Esophagus muscularis mucosa (tissue), 4 donors: ENCODE data around the gene MGAM2. TPM values are rescaled to one million over a fixed set of nuclear protein-coding genes. Genes with fewer than 3 reads are reported as not detected.

ENCODE experiments used
- DNase-seq: peaks from one replicate; pipeline ENCODE4 v3.0.0-alpha.2; 2017; ENCODE audit errors: extremely low spot score
- H3K27ac ChIP-seq, 4 donors: fragments of 200-600 bp; sonication (generic); replicated peaks in 1 of 4; 1 replicate in 3 of 4; 2 replicates in 1 of 4; pipeline ENCODE4 v1.5.1; 2016 to 2019; ENCODE audit warnings: mild to moderate bottlenecking in 1 of 4
- H3K27me3 ChIP-seq, 4 donors: fragments of 200-600 bp; sonication (generic); one replicate each; pipeline versions ENCODE4 v1.5.1 to v1.6.0; 2016 to 2019
- H3K36me3 ChIP-seq, 4 donors: fragments of 200-600 bp; sonication (generic); one replicate each; pipeline ENCODE4 v1.5.1; 2016 to 2019
- H3K4me1 ChIP-seq, 4 donors: fragments of 200-600 bp; sonication (generic); one replicate each; pipeline ENCODE4 v1.5.1; 2016 to 2019
- H3K4me3 ChIP-seq, 4 donors: fragments of 200-600 bp; sonication (generic); 1 replicate in 2 of 4; 2 replicates in 2 of 4; pipeline ENCODE4 v1.5.1; 2016 to 2019; ENCODE audit warnings: mild to moderate bottlenecking in 4 of 4, moderate library complexity in 1 of 4
- H3K9me3 ChIP-seq, 4 donors: fragments of 200-600 bp; sonication (generic); 1 replicate in 3 of 4; 2 replicates in 1 of 4; pipeline ENCODE4 v1.5.1; 2016 to 2019
- CTCF ChIP-seq, 3 experiments: fragments of 200-600 bp in 2 of 3; fragments of 450-650 bp in 1 of 3; sonication (generic) in 2 of 3; IDR thresholded peaks; one replicate each; pipeline ENCODE4 v1.5.1; 2017 to 2019; ENCODE audit warnings: antibody characterized with exemption in 3 of 3, mild to moderate bottlenecking in 2 of 3, moderate library complexity in 1 of 3
- EP300 ChIP-seq: sonication (generic); formaldehyde crosslinking; IDR thresholded peaks from one replicate; pipeline ENCODE4 v1.6.1; 2017; ENCODE audit warnings: antibody characterized with exemption
- POLR2A ChIP-seq: fragments of 450-650 bp; IDR thresholded peaks from one replicate; pipeline ENCODE4 v1.6.1; 2017; ENCODE audit warnings: antibody characterized with exemption, moderate library complexity, mild to moderate bottlenecking, low read depth
- POLR2AphosphoS5 ChIP-seq, 2 donors: sonication (generic); formaldehyde crosslinking; IDR thresholded peaks; one replicate each; pipeline ENCODE4 v1.6.1; 2017; ENCODE audit warnings: antibody characterized with exemption in 2 of 2
- WGBS: methylation state at CpG from one replicate; pipeline ENCODE4 v1.1.5; 2018; 5-methylcytosine and 5-hydroxymethylcytosine counted together
- intact Hi-C: fragments of 100-400 bp; cut with DNase I; formaldehyde crosslinking; loops from one replicate; pipeline ENCODE4 v1.15.1; 2023
- total RNA-seq, 4 donors: library from RNA; depleted of rRNA; stranded (reverse); fragments of >200 nt; gene quantifications; one replicate each; pipeline versions ENCODE4 v1.1.0 to v1.2.1, GENCODE V29; 2016

The MGAM2 gene
- total RNA-seq, 4 donors from 2014 or later, result under 0.01 to 0.11 TPM; not detected in 2

DNA sequence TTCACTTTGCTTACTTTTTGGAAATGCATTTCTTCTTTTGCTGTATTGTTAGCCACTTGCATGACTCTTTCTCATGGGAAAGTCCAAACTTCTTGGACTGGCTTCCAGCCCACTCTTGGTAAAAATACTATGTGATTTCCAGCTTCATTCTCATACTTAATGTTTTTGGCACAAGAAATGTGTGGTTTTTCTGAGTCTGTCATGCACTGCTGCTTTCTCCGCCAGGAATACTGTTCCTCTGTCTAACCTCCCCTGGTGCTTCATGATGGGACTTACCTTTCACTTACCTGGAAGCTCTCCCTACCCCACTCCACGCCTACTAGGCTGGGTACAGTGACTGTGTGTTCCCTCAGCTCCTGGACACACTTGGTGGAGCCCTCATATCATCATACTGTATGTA, 18.7 kb downstream of the MGAM2 start:
- no peaks in the 10 kb centered on the region for H3K4me1 ChIP-seq
- H3K36me3 ChIP-seq, result no peaks in the 10 kb centered on the region
- TF ChIP-seq POLR2A, result no peak
- no peak for TF ChIP-seq CTCF (IDR thresholded peaks at IDR 0.05)
- no peak for TF ChIP-seq POLR2AphosphoS5 (IDR thresholded peaks at IDR 0.05)
- no peak for TF ChIP-seq EP300
- no peak overlapping the region for H3K27ac ChIP-seq
- H3K9me3 ChIP-seq, result no peaks in the 10 kb centered on the region
- no peak for DNase-seq
- no peak overlapping the region for H3K4me3 ChIP-seq
- no peaks in the 10 kb centered on the region for H3K27me3 ChIP-seq
- intact Hi-C loops, result no loop called here
- WGBS, result 51% methylated on average over 2 of the region's 2 CpGs

DNA sequence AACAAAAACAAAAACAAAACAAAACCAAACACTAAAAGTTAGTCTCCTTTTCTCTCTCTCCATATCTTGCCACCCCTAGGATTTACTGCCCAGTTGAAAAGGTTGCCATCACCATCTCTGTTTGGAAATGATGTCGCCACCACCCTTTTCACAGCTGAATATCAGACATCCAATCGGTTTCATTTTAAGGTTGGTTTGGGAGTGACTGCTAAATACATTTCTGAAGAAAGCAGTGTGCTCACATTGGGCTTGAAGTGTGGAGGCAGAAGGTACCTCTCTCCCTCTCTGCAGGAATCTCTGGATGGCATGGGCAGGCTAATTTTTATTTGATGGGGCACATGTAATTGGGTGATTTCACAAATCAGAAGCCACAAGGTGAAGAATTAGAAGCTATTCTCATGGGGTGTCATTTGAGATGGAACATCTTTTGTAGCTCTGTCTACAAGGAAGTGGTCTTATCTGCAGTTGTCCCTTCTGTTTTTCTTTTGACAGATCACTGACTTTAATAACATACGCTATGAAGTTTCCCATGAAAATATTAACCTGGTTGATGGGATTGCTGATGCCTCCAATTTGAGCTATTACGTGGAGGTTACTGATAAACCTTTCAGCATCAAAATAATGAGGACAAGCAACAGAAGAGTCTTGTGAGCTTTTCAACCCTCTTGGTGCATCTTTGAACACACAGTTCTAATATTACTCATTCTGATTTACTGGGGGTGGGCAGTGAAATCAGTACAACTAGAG, 20.1 kb downstream of the MGAM2 start:
- intact Hi-C loops, result no loop called here
- H3K36me3 ChIP-seq, result no peaks in the 10 kb centered on the region
- TF ChIP-seq POLR2AphosphoS5 (IDR thresholded peaks at IDR 0.05), result no peak
- no peak for TF ChIP-seq CTCF (IDR thresholded peaks at IDR 0.05)
- TF ChIP-seq EP300, result no peak
- no peak for TF ChIP-seq POLR2A
- H3K4me3 ChIP-seq, result no peak overlapping the region
- no peaks in the 10 kb centered on the region for H3K9me3 ChIP-seq
- no peaks in the 10 kb centered on the region for H3K27me3 ChIP-seq
- no peaks in the 10 kb centered on the region for H3K4me1 ChIP-seq
- 89% methylated on average over 4 of the region's 4 CpGs for WGBS
- H3K27ac ChIP-seq, result no peak overlapping the region
- DNase-seq, result no peak

GRCh38 chr7:142133731-142134148, 22.2 kb downstream of the MGAM2 start:
- H3K4me1 ChIP-seq, result no peaks in the 10 kb centered on the region
- H3K27me3 ChIP-seq, result no peaks in the 10 kb centered on the region
- 92% methylated on average over 8 of the region's 8 CpGs for WGBS
- intact Hi-C loops, result no loop called here
- no peak for TF ChIP-seq EP300
- no peak for TF ChIP-seq CTCF (IDR thresholded peaks at IDR 0.05)
- TF ChIP-seq POLR2AphosphoS5 (IDR thresholded peaks at IDR 0.05), result no peak
- no peak for TF ChIP-seq POLR2A
- H3K36me3 ChIP-seq, result no peaks in the 10 kb centered on the region
- DNase-seq, result no peak
- H3K4me3 ChIP-seq, result no peak overlapping the region
- H3K9me3 ChIP-seq, result no peaks in the 10 kb centered on the region
- no peak overlapping the region for H3K27ac ChIP-seq

DNA sequence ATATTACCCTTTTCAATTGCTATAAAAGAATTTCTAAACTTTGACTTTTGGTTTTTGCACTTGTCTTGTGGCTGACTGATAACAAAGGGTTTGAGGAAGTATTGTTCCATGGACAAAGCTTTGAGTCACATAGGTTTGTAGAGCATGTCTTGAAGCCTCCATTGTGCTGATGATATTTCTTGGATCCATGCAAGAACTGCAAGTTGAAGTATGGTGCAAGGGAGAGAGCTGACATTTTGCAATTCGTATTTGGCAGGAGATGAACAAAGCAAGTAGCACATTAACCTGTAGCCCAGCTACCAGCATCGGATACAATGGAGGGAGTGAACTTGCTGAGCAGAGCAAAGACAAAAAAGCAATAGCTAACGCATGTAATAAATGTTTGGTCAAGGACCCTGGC, 23.4 kb downstream of the MGAM2 start:
- no peaks in the 10 kb centered on the region for H3K4me1 ChIP-seq
- WGBS, result 76% methylated on average over 3 of the region's 3 CpGs
- TF ChIP-seq CTCF (IDR thresholded peaks at IDR 0.05) (no peak), EP300 (no peak), POLR2AphosphoS5 (IDR thresholded peaks at IDR 0.05) (no peak), POLR2A (no peak)
- H3K4me3 ChIP-seq, result no peak overlapping the region
- DNase-seq, result no peak
- intact Hi-C loops, result no loop called here
- H3K9me3 ChIP-seq, result no peaks in the 10 kb centered on the region
- H3K27ac ChIP-seq, result no peak overlapping the region
- H3K36me3 ChIP-seq, result no peaks in the 10 kb centered on the region
- no peaks in the 10 kb centered on the region for H3K27me3 ChIP-seq

- intact Hi-C loops, result no loop called here
- Histone ChIP-seq H3K36me3 (no peaks in the 10 kb centered on the region), H3K27ac (no peak overlapping the region), H3K4me3 (no peak overlapping the region), H3K4me1 (no peaks in the 10 kb centered on the region), H3K27me3 (no peaks in the 10 kb centered on the region), H3K9me3 (no peaks in the 10 kb centered on the region)
- TF ChIP-seq POLR2A (no peak), POLR2AphosphoS5 (IDR thresholded peaks at IDR 0.05) (no peak), CTCF (IDR thresholded peaks at IDR 0.05) (no peak), EP300 (no peak)
- DNase-seq, result no peak
- WGBS, result 93% methylated on average over 2 of the region's 2 CpGs
Observed at GRCh38 chr7:142138996-142139395, 27.5 kb downstream of the MGAM2 start.
